K562 (cell line): ENCODE measurements around the gene SLC17A6. TPM values are rescaled to one million over a fixed set of nuclear protein-coding genes. Genes with fewer than 3 reads are reported as not detected.

ENCODE experiments used
- GTF2E2 ChIP-seq: fragments of 200-800 bp; sonication (Bioruptor generic); IDR thresholded peaks from 2 replicates; pipeline ENCODE4 v1.6.1; 2016; ENCODE audit warnings: missing genetic modification characterization, missing compliant biosample characterization
- polyA plus RNA-seq, 8 experiments: library from polyadenylated mRNA; depleted of rRNA in 4 of 8; stranded (reverse) in 5 of 8; unstranded in 3 of 8; fragments of >200 nt; fragmentation: Nextera tagmentation in 2 of 8; fragmentation: Illumina TruSeq in 1 of 8; extraction: Ambion mirVana in 2 of 8; extraction: Trizol in 1 of 8; gene quantifications; 2 replicates each; pipeline versions ENCODE4 v1.2.1 to v1.2.3, GENCODE V29; 2011 to 2014; ENCODE audit warnings: inconsistent platforms in 1 of 8, missing spikeins in 1 of 8
- total RNA-seq, 7 experiments: library from RNA; depleted of rRNA in 6 of 7; stranded (reverse); fragments of >200 nt in 6 of 7; fragmentation: Illumina TruSeq in 2 of 7; extraction: Trizol in 2 of 7; gene quantifications; 2 replicates each; pipeline versions ENCODE4 v1.2.1 to v1.2.3, GENCODE V29; 2011 to 2021; ENCODE audit warnings: low replicate concordance in 1 of 7
- TF ChIP-seq, protein P1 (sequence below), 2 experiments: fragments of 450-650 bp; formaldehyde crosslinking in 1 of 2; IDR thresholded peaks; 2 replicates each; pipeline versions ENCODE4 v1.4.0 to v1.6.1; 2014 to 2020; ENCODE audit warnings: mild to moderate bottlenecking in 2 of 2, borderline replicate concordance in 1 of 2, low read depth in 1 of 2

Gene SLC17A6
- total and polyA plus RNA-seq, 9 of the 15 experiments (the other 6 are each of a cell fraction or from before 2014, with no cell fraction given): not detected

- TF ChIP-seq, protein P1, sequence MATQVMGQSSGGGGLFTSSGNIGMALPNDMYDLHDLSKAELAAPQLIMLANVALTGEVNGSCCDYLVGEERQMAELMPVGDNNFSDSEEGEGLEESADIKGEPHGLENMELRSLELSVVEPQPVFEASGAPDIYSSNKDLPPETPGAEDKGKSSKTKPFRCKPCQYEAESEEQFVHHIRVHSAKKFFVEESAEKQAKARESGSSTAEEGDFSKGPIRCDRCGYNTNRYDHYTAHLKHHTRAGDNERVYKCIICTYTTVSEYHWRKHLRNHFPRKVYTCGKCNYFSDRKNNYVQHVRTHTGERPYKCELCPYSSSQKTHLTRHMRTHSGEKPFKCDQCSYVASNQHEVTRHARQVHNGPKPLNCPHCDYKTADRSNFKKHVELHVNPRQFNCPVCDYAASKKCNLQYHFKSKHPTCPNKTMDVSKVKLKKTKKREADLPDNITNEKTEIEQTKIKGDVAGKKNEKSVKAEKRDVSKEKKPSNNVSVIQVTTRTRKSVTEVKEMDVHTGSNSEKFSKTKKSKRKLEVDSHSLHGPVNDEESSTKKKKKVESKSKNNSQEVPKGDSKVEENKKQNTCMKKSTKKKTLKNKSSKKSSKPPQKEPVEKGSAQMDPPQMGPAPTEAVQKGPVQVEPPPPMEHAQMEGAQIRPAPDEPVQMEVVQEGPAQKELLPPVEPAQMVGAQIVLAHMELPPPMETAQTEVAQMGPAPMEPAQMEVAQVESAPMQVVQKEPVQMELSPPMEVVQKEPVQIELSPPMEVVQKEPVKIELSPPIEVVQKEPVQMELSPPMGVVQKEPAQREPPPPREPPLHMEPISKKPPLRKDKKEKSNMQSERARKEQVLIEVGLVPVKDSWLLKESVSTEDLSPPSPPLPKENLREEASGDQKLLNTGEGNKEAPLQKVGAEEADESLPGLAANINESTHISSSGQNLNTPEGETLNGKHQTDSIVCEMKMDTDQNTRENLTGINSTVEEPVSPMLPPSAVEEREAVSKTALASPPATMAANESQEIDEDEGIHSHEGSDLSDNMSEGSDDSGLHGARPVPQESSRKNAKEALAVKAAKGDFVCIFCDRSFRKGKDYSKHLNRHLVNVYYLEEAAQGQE (IDR thresholded peaks at IDR 0.05; ENCODE audit: borderline replicate concordance): peak; percentile 96
- TF ChIP-seq, protein P1 (CRISPR knock-in tag; IDR thresholded peaks at IDR 0.05; ENCODE audit: low read depth): peak; percentile 90
- no peak for TF ChIP-seq GTF2E2 (tag)
Observed at GRCh38 chr11:22337596-22338485, at the start of gene SLC17A6 (continued).
